Right kidney (tissue), 1 donor: ENCODE measurements around the gene STEAP1B.

Experiments used
- DNase-seq: peaks from one replicate; pipeline ENCODE4 v3.0.0-alpha.2; 2016

STEAP1B gene

GRCh38 chr7:22430457-22430856 lies 69.5 kb downstream of the STEAP1B start:
- DNase-seq, result no peak

- no peak for DNase-seq
These were observed 70.6 kb downstream of the STEAP1B start for GRCh38 chr7:22429386-22429785.

GRCh38 chr7:22427855-22428254 lies 72.1 kb downstream of the STEAP1B start:
- no peak for DNase-seq

GRCh38 chr7:22427104-22427503 lies 72.9 kb downstream of the STEAP1B start:
- no peak for DNase-seq

GRCh38 chr7:22426463-22427094 lies 73.4 kb downstream of the STEAP1B start:
- no peak for DNase-seq

- no peak for DNase-seq
These were observed 74.6 kb downstream of the STEAP1B start for GRCh38 chr7:22425361-22425760.

GRCh38 chr7:22422831-22423615 lies 77.0 kb downstream of the STEAP1B start:
- DNase-seq, result no peak

GRCh38 chr7:22420973-22421635 lies 78.9 kb downstream of the STEAP1B start:
- DNase-seq, result no peak

- DNase-seq, result no peak
These were observed 80.0 kb downstream of the STEAP1B start for GRCh38 chr7:22420008-22420407.

- DNase-seq, result no peak
These were observed 80.5 kb downstream of the STEAP1B start for GRCh38 chr7:22419488-22419887.

GRCh38 chr7:22418251-22419046 lies 81.5 kb downstream of the STEAP1B start:
- DNase-seq, result no peak

GRCh38 chr7:22417841-22418240 lies 82.1 kb downstream of the STEAP1B start:
- DNase-seq, result no peak

- no peak for DNase-seq
These were observed 82.6 kb downstream of the STEAP1B start for GRCh38 chr7:22417349-22417748.

- no peak for DNase-seq
These were observed 85.6 kb downstream of the STEAP1B start for GRCh38 chr7:22414424-22414823.

GRCh38 chr7:22413211-22413610 lies 86.8 kb downstream of the STEAP1B start:
- DNase-seq, result no peak

GRCh38 chr7:22411977-22412693 lies 87.9 kb downstream of the STEAP1B start:
- DNase-seq, result no peak

GRCh38 chr7:22406715-22407114 lies 93.3 kb downstream of the STEAP1B start:
- DNase-seq, result no peak

GRCh38 chr7:22404421-22405023 lies 95.5 kb downstream of the STEAP1B start:
- no peak for DNase-seq

- no peak for DNase-seq
These were observed 96.6 kb downstream of the STEAP1B start for GRCh38 chr7:22403344-22403743.

GRCh38 chr7:22402250-22402649 lies 97.7 kb downstream of the STEAP1B start:
- DNase-seq, result no peak

- DNase-seq, result no peak
These were observed 98.9 kb downstream of the STEAP1B start for GRCh38 chr7:22400936-22401553.
